Activated CD4-positive, alpha-beta memory T cell treated with anti-CD3 and anti-CD28 coated beads, Interleukin-2, amount 10 ng/mL, durations not matched to agents 7 days and 5 days (primary cell): Measurements from ENCODE around the gene DCST1. TPM values are rescaled to one million over a fixed set of nuclear protein-coding genes. Genes with fewer than 3 reads are reported as not detected.

Experiments used
- CTCF ChIA-PET: fragments of 350-600 bp; sonication (Branson Sonifier 250); formaldehyde crosslinking; loops from one replicate; lab custom pipeline; 2021; ENCODE audit warnings: antibody characterized with exemption, inconsistent platforms; lab: Charles Lee
- POLR2A ChIA-PET: fragments of 350-600 bp; sonication (Branson Sonifier 250); formaldehyde crosslinking; loops from one replicate; lab custom pipeline; 2021; ENCODE audit warnings: antibody characterized with exemption; lab: Charles Lee
- DNase-seq: peaks from one replicate; pipeline ENCODE4 v3.0.0-alpha.2; 2020
- H3K27ac Mint-ChIP-seq: one replicate; pipeline ENCODE4 v1.8.0; 2021; ENCODE audit warnings: mild to moderate bottlenecking, mixed read lengths
- H3K27me3 Mint-ChIP-seq: one replicate; pipeline ENCODE4 v1.8.0; 2021; ENCODE audit warnings: mixed read lengths
- H3K36me3 Mint-ChIP-seq: one replicate; pipeline ENCODE4 v1.8.0; 2021; ENCODE audit warnings: low read depth, mixed read lengths
- H3K4me1 Mint-ChIP-seq: one replicate; pipeline ENCODE4 v1.8.0; 2021; ENCODE audit warnings: mixed read lengths
- H3K4me3 Mint-ChIP-seq: one replicate; pipeline ENCODE4 v1.8.0; 2021; ENCODE audit warnings: mild to moderate bottlenecking, mixed read lengths
- H3K9me3 Mint-ChIP-seq: one replicate; pipeline ENCODE4 v1.8.0; 2021; ENCODE audit warnings: mixed read lengths
- total RNA-seq, 2 experiments: library from RNA; stranded (reverse); gene quantifications; one replicate each; pipeline ENCODE4 v1.2.3, GENCODE V29; 2021

The DCST1 gene
- total RNA-seq, 2 experiments from 2014 or later = not detected

DNA sequence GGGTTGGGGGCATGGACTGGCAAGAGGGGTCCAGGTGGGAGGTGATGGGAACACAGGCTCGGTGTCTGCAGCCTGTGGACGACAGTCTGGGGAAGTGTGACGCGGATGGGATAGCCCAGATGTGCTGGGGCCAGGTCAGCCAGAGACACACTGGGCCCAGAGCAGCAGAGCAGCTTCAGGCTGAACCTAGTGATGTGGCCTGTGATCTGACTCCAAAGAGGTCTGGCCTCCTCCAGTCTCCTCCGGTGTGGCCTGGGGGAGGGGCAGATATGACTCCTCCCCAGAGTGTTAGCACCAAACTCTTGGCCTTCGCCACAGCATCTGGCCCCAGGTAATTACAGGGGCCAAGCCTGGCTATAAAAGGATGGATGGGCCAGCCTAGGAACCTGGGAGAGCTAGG, 58.5 kb downstream of the DCST1 start:
- no peaks in the 10 kb centered on the region for H3K36me3 Mint-ChIP-seq
- no peak for DNase-seq
- H3K4me1 Mint-ChIP-seq = peaks cover 8% of the 10 kb centered on the region
- peaks cover 24% of the 10 kb centered on the region for H3K27me3 Mint-ChIP-seq
- POLR2A ChIA-PET = interaction anchor here (1.2 to 1.4 kb wide), 3 partner anchors 44 to 81 kb away, joined by 3 to 10 read pairs (median 9); partner anchors contain the start of gene KRTCAP2
- H3K4me3 Mint-ChIP-seq = no peak overlapping the region
- no peak overlapping the region for H3K27ac Mint-ChIP-seq
- H3K9me3 Mint-ChIP-seq = no peaks in the 10 kb centered on the region
- CTCF ChIA-PET = interaction anchor here (0.7 to 6.7 kb wide), 23 partner anchors 8 to 148 kb away, joined by 3 to 209 read pairs (median 4); partner anchors contain the start of genes FLAD1, KRTCAP2 and SLC50A1

DNA sequence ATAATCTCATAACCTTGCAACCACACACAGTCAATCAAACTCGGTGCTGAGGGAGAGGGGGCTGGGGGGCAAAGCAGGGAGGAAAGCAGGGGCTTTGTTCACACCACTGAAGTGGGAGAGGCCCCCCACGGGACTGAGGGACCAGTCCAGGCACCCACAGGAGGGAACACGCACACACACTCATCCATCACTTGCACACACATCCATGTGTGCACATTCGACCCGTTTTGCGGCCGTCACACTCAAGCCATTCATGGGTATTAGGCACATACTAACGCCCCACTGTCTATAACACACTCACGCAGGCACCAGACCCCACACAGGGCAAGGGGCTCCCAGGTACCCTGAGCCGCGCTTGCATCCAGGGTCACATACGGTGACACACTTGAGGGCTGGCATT, 59.0 kb downstream of the DCST1 start:
- Mint-ChIP-seq H3K36me3 (no peaks in the 10 kb centered on the region), H3K27me3 (peaks cover 26% of the 10 kb centered on the region), H3K4me1 (peaks cover 5% of the 10 kb centered on the region), H3K9me3 (no peaks in the 10 kb centered on the region), H3K27ac (no peak overlapping the region), H3K4me3 (no peak overlapping the region)
- ChIA-PET CTCF (interaction anchor here (0.7 to 6.7 kb wide), 4 partner anchors 8 to 148 kb away, joined by 3 to 209 read pairs (median 4); partner anchors contain the start of gene KRTCAP2), POLR2A (interaction anchor here (1.4 kb wide), 1 partner anchor 75 kb away, joined by 9 read pairs; no protein-coding TSS in a partner anchor)
- no peak for DNase-seq

DNA sequence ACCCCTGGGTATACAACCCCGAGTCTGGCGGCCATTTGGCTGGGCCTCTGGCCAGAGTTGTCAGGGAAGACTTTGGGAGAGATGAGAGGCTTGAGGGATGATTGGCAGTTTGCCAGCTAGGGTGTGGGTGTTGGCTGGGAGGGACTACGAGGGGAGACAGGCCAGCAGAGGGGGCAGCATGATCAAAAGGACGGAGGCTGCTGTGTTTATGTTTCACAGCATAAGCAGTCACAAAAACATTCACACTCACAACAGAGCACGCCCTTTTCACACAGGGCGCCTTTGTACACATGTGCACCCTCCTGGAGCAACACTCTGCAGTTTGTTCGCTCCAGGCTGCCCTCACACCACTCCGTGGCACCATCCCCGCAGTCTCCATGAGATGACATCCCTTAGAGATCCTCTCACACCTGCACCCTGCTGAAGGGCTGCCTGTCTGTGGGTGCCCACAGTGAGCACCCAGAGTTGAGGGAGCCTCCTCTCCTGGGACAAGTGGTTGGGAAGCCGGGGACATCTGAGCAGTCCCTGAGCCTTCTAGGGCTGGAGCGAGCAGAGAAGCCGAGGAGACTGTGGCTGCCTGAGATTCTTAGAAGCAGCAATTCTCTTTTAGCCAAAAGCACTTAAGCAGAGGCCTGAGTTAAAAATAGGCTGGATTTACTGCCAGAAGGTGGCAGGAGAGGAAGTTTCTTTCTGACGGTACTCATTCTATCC, 60.4 kb downstream of the DCST1 start:
- no peak for DNase-seq
- Mint-ChIP-seq H3K27ac (no peak overlapping the region), H3K9me3 (no peaks in the 10 kb centered on the region), H3K36me3 (no peaks in the 10 kb centered on the region), H3K4me3 (no peak overlapping the region), H3K4me1 (peaks cover 5% of the 10 kb centered on the region), H3K27me3 (peaks cover 30% of the 10 kb centered on the region)
- CTCF ChIA-PET = interaction anchor here (0.9 to 6.7 kb wide), 5 partner anchors 9 to 79 kb away, joined by 3 to 209 read pairs (median 8); partner anchors contain the start of gene KRTCAP2
- POLR2A ChIA-PET = interaction anchor here (1.0 kb wide), 1 partner anchor 79 kb away, joined by 3 read pairs; the partner anchor contains the start of gene KRTCAP2

DNA sequence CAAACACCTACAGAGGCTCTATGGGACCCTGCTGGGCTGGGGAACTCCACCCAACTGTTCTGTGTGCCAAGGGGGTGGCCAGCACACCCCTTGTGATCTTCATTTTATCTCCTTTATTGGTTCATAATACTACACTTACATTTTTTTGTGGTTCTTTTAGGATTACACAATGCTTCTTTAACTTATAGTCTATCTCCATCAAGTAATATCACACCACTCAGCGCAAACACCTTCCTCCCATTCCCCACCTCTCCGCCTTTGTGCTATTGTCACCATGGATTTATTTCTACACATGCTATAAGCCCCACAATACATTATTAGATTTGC, 61.0 kb downstream of the DCST1 start:
- Mint-ChIP-seq H3K4me3 (no peak overlapping the region), H3K4me1 (peaks cover 5% of the 10 kb centered on the region), H3K27ac (no peak overlapping the region), H3K36me3 (no peaks in the 10 kb centered on the region), H3K27me3 (peaks cover 30% of the 10 kb centered on the region), H3K9me3 (no peaks in the 10 kb centered on the region)
- DNase-seq = no peak
- POLR2A ChIA-PET = interaction anchor here (1.0 kb wide), 1 partner anchor 78 kb away, joined by 3 read pairs; the partner anchor contains the start of gene KRTCAP2
- CTCF ChIA-PET = interaction anchor here (0.9 to 5.1 kb wide), 4 partner anchors 10 to 78 kb away, joined by 3 to 25 read pairs (median 8); partner anchors contain the start of gene KRTCAP2

DNA sequence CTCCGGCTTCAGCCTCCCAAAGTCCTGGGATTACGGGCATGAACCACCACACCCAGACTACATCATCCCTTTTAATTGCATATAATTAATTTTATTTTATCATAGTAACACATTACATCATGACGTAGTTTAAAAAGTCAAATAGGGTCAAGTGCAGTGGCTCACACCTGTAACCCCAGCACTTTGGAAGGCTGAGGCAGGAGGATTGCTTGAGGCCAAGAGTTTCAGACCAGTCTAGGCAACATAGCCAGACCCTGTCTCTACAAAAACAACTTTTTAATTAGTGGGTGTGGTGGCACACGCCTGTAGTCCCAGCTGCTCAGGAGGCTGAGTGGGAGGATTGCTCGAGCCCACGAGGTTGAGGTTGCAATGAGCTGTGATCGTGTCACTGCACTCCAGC, 65.7 kb downstream of the DCST1 start:
- no peak for DNase-seq
- Mint-ChIP-seq H3K27ac (no peak overlapping the region), H3K36me3 (no peaks in the 10 kb centered on the region), H3K27me3 (peaks cover 27% of the 10 kb centered on the region), H3K4me3 (no peak overlapping the region), H3K4me1 (no peaks in the 10 kb centered on the region), H3K9me3 (no peaks in the 10 kb centered on the region)
- POLR2A ChIA-PET = no interaction called here
- CTCF ChIA-PET = interaction anchor here (2.9 to 5.1 kb wide), 3 partner anchors 9 to 73 kb away, joined by 12 to 25 read pairs (median 17); partner anchors contain the start of gene KRTCAP2

Other genes with a start within 250 kb of the DCST1 start
- gene KCNN3, start 163.5 kb upstream of the DCST1 start, total RNA-seq = under 1 TPM in 1 of 2 experiments, not detected in 1; 0.10 TPM
- 10 to 100 TPM; 40.7 to 41.8 TPM for gene PMVK, start 97.1 kb upstream of the DCST1 start, total RNA-seq
- gene PBXIP1, start 77.7 kb upstream of the DCST1 start, total RNA-seq = 100 to 1,000 TPM; 169 TPM
- gene PYGO2, start 72.0 kb upstream of the DCST1 start, total RNA-seq = 10 to 100 TPM; 48.7 to 49.7 TPM
- gene SHC1, start 63.1 kb upstream of the DCST1 start, total RNA-seq = 10 to 100 TPM; 80.7 to 80.8 TPM
- gene CKS1B, start 59.1 kb upstream of the DCST1 start, total RNA-seq = 100 to 1,000 TPM; 151 to 162 TPM
- gene FLAD1, start 50.5 kb upstream of the DCST1 start, total RNA-seq = 10 to 100 TPM; 34.7 to 35.1 TPM
- 1 to 10 TPM in 1 of 2 experiments, under 1 TPM in 1; 0.35 to 1.2 TPM for gene LENEP, start 40.2 kb upstream of the DCST1 start, total RNA-seq
- gene ZBTB7B, start 31.0 kb upstream of the DCST1 start, total RNA-seq = 100 to 1,000 TPM; 151 to 152 TPM
- under 1 TPM; 0.18 to 0.40 TPM for gene DCST2, start within 50 bp of the DCST1 start, total RNA-seq
- gene ADAM15, start 17.5 kb downstream of the DCST1 start, total RNA-seq = 10 to 100 TPM; 73.9 to 76.4 TPM
- gene EFNA4, start 29.9 kb downstream of the DCST1 start, total RNA-seq = 1 to 10 TPM; 6.6 to 8.5 TPM
- gene EFNA3, start 45.0 kb downstream of the DCST1 start, total RNA-seq = 1 to 10 TPM; 3.9 to 4.9 TPM
- not detected for gene EFNA1, start 94.1 kb downstream of the DCST1 start, total RNA-seq
- gene SLC50A1, start 102.0 kb downstream of the DCST1 start, total RNA-seq = 10 to 100 TPM; 50.4 to 52.6 TPM
- gene DPM3, start 106.7 kb downstream of the DCST1 start, total RNA-seq = 10 to 100 TPM; 80.2 to 80.6 TPM
- 100 to 1,000 TPM; 203 to 224 TPM for gene KRTCAP2, start 139.5 kb downstream of the DCST1 start, total RNA-seq
- 10 to 100 TPM; 17.8 to 18.3 TPM for gene TRIM46, start 140.0 kb downstream of the DCST1 start, total RNA-seq
- gene THBS3, start 174.1 kb downstream of the DCST1 start, total RNA-seq = 10 to 100 TPM; 30.7 to 32.3 TPM
- 10 to 100 TPM; 41.2 to 43.1 TPM for gene MTX1, start 174.9 kb downstream of the DCST1 start, total RNA-seq
- 10 to 100 TPM; 26.3 to 27.3 TPM for gene ENTREP3, start 221.7 kb downstream of the DCST1 start, total RNA-seq
- gene SCAMP3, start 228.5 kb downstream of the DCST1 start, total RNA-seq = 10 to 100 TPM; 87.5 to 91.9 TPM
- 10 to 100 TPM; 78.0 to 82.0 TPM for gene CLK2, start 239.7 kb downstream of the DCST1 start, total RNA-seq
- gene HCN3, start 243.6 kb downstream of the DCST1 start, total RNA-seq = 1 to 10 TPM; 3.7 to 4.9 TPM